Activated T-helper 9 cell treated with anti-CD3 and anti-CD28 coated beads, Interleukin-2, amount 50 U/mL, for 16 hours (primary cell): ENCODE measurements around the gene IGSF21.
"Not testable (repeated sequence)": the region's sequence is repeated elsewhere in the genome, so short reads cannot be mapped to it uniquely, and the experiment has no call there.

ENCODE experiments used
- DNase-seq: peaks from one replicate; pipeline ENCODE4 v3.0.0-alpha.2; 2020; ENCODE audit warnings: low read depth

Gene IGSF21

GRCh38 chr1:18407166-18408045, 299.8 kb downstream of the IGSF21 start:
- no peak for DNase-seq

GRCh38 chr1:18408656-18409370, 301.2 kb downstream of the IGSF21 start:
- DNase-seq = no peak

- no peak for DNase-seq
These were observed 302.1 kb downstream of the IGSF21 start for GRCh38 chr1:18409609-18410237.

GRCh38 chr1:18410407-18410806, 302.8 kb downstream of the IGSF21 start:
- DNase-seq = no peak

GRCh38 chr1:18411321-18411720, 303.7 kb downstream of the IGSF21 start:
- no peak for DNase-seq

- no peak for DNase-seq
These were observed 304.4 kb downstream of the IGSF21 start for GRCh38 chr1:18411820-18412641.

GRCh38 chr1:18412882-18413353, 305.3 kb downstream of the IGSF21 start:
- DNase-seq = no peak

GRCh38 chr1:18413541-18414305, 306.1 kb downstream of the IGSF21 start:
- DNase-seq = no peak

- no peak for DNase-seq
These were observed 306.7 kb downstream of the IGSF21 start for GRCh38 chr1:18414321-18414720.

GRCh38 chr1:18414872-18415447, 307.4 kb downstream of the IGSF21 start:
- no peak for DNase-seq

GRCh38 chr1:18415448-18416027, 307.9 kb downstream of the IGSF21 start:
- DNase-seq = no peak

- DNase-seq = not testable (repeated sequence)
These were observed 308.5 kb downstream of the IGSF21 start for GRCh38 chr1:18416126-18416525.

GRCh38 chr1:18417316-18418269, 310.0 kb downstream of the IGSF21 start:
- DNase-seq = no peak

GRCh38 chr1:18419113-18419844, 311.7 kb downstream of the IGSF21 start:
- no peak for DNase-seq

- no peak for DNase-seq
These were observed 312.2 kb downstream of the IGSF21 start for GRCh38 chr1:18419845-18420184.

GRCh38 chr1:18422076-18422777, 314.6 kb downstream of the IGSF21 start:
- no peak for DNase-seq

- no peak for DNase-seq
These were observed 315.4 kb downstream of the IGSF21 start for GRCh38 chr1:18422954-18423353.

- no peak for DNase-seq
These were observed 319.0 kb downstream of the IGSF21 start for GRCh38 chr1:18426580-18426979.
